ENCODE data around the gene MRPS10.

DNA sequence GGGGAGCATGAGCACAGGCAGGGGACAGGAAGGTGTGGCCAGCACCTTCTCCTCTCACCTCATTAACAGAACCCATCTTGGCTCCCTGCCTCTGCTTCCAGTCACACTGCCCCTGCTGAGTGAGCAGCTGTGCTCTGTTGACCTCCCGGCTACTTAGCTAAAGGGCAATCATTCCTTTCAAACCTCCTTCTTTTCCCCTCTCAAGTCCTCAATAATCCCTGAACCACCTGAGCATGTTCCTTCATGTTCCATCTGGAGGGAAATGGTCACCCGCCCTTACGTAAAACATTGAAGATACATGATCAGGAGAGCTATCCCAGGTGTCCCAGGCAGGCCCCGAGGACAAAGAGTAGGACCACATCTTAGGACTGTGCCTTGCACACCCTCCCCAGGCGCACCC is 21.7 kb upstream of the MRPS10 start:
- no peak for TF ChIP-seq RAD21 (IDR thresholded peaks at IDR 0.05; ENCODE audit: low read length)
- no peak for TF ChIP-seq NRF1 (IDR thresholded peaks at IDR 0.05; ENCODE audit: low read depth, low read length)
- TF ChIP-seq, protein P1, sequence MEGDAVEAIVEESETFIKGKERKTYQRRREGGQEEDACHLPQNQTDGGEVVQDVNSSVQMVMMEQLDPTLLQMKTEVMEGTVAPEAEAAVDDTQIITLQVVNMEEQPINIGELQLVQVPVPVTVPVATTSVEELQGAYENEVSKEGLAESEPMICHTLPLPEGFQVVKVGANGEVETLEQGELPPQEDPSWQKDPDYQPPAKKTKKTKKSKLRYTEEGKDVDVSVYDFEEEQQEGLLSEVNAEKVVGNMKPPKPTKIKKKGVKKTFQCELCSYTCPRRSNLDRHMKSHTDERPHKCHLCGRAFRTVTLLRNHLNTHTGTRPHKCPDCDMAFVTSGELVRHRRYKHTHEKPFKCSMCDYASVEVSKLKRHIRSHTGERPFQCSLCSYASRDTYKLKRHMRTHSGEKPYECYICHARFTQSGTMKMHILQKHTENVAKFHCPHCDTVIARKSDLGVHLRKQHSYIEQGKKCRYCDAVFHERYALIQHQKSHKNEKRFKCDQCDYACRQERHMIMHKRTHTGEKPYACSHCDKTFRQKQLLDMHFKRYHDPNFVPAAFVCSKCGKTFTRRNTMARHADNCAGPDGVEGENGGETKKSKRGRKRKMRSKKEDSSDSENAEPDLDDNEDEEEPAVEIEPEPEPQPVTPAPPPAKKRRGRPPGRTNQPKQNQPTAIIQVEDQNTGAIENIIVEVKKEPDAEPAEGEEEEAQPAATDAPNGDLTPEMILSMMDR (IDR thresholded peaks at IDR 0.05) = no peak
- no peak for TF ChIP-seq NFIC (IDR thresholded peaks at IDR 0.05; ENCODE audit: borderline replicate concordance)
- TF ChIP-seq TAF1 (IDR thresholded peaks at IDR 0.05; ENCODE audit: borderline replicate concordance, low read depth, low read length) = no peak
- TF ChIP-seq, protein P2, sequence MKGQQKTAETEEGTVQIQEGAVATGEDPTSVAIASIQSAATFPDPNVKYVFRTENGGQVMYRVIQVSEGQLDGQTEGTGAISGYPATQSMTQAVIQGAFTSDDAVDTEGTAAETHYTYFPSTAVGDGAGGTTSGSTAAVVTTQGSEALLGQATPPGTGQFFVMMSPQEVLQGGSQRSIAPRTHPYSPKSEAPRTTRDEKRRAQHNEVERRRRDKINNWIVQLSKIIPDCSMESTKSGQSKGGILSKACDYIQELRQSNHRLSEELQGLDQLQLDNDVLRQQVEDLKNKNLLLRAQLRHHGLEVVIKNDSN (IDR thresholded peaks at IDR 0.05; ENCODE audit: borderline replicate concordance, low read depth) = no peak
- TF ChIP-seq, protein P3, sequence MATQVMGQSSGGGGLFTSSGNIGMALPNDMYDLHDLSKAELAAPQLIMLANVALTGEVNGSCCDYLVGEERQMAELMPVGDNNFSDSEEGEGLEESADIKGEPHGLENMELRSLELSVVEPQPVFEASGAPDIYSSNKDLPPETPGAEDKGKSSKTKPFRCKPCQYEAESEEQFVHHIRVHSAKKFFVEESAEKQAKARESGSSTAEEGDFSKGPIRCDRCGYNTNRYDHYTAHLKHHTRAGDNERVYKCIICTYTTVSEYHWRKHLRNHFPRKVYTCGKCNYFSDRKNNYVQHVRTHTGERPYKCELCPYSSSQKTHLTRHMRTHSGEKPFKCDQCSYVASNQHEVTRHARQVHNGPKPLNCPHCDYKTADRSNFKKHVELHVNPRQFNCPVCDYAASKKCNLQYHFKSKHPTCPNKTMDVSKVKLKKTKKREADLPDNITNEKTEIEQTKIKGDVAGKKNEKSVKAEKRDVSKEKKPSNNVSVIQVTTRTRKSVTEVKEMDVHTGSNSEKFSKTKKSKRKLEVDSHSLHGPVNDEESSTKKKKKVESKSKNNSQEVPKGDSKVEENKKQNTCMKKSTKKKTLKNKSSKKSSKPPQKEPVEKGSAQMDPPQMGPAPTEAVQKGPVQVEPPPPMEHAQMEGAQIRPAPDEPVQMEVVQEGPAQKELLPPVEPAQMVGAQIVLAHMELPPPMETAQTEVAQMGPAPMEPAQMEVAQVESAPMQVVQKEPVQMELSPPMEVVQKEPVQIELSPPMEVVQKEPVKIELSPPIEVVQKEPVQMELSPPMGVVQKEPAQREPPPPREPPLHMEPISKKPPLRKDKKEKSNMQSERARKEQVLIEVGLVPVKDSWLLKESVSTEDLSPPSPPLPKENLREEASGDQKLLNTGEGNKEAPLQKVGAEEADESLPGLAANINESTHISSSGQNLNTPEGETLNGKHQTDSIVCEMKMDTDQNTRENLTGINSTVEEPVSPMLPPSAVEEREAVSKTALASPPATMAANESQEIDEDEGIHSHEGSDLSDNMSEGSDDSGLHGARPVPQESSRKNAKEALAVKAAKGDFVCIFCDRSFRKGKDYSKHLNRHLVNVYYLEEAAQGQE (IDR thresholded peaks at IDR 0.05; ENCODE audit: low read depth, low read length) = no peak
- TF ChIP-seq EP300 (IDR thresholded peaks at IDR 0.05; ENCODE audit: borderline replicate concordance in 1 of 2, low read depth in 1 of 2, low read length in 1 of 2) = no peak
- TF ChIP-seq RFX5 (IDR thresholded peaks at IDR 0.05; ENCODE audit: low read length) = no peak
- TF ChIP-seq, protein P4, sequence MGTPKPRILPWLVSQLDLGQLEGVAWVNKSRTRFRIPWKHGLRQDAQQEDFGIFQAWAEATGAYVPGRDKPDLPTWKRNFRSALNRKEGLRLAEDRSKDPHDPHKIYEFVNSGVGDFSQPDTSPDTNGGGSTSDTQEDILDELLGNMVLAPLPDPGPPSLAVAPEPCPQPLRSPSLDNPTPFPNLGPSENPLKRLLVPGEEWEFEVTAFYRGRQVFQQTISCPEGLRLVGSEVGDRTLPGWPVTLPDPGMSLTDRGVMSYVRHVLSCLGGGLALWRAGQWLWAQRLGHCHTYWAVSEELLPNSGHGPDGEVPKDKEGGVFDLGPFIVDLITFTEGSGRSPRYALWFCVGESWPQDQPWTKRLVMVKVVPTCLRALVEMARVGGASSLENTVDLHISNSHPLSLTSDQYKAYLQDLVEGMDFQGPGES (IDR thresholded peaks at IDR 0.05; ENCODE audit: low read depth, low read length) = no peak
- TF ChIP-seq, protein P5, sequence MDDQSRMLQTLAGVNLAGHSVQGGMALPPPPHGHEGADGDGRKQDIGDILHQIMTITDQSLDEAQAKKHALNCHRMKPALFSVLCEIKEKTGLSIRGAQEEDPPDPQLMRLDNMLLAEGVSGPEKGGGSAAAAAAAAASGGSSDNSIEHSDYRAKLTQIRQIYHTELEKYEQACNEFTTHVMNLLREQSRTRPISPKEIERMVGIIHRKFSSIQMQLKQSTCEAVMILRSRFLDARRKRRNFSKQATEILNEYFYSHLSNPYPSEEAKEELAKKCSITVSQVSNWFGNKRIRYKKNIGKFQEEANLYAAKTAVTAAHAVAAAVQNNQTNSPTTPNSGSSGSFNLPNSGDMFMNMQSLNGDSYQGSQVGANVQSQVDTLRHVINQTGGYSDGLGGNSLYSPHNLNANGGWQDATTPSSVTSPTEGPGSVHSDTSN (IDR thresholded peaks at IDR 0.05) = no peak

Measured in SK-N-SH (cell line).